Measurements from ENCODE around the gene RAPGEF4. TPM values are rescaled to one million over a fixed set of nuclear protein-coding genes. Genes with fewer than 3 reads are reported as not detected.

The RAPGEF4 gene
- total and polyA plus RNA-seq, 2 of the 13 experiments (the other 11 are each of a cell fraction or from before 2014, with no cell fraction given), result 0.78 to 0.91 TPM

GRCh38 chr2:172751564-172751963 lies 15.9 kb downstream of the RAPGEF4 start:
- Histone ChIP-seq H3K4me1 (ENCODE audit: insufficient read depth, low read length) (peaks cover 11% of the 10 kb centered on the region; the same call in 1 of the 2 replicates), H2AFZ (ENCODE audit: low read length) (no peak overlapping the region), H3K27me3 (ENCODE audit: control insufficient read depth in 1 of 2, insufficient read depth in 2 of 2, low read length in 2 of 2) (peaks cover 0 to 2% of the 10 kb centered on the region in 2 experiments; a peak in 1 of 5 replicates), H3K36me3 (replicated peaks in 1 of 2; ENCODE audit: control insufficient read depth in 1 of 2, insufficient read depth in 2 of 2, low read length in 2 of 2) (no peaks in the 10 kb centered on the region), H3K9ac (ENCODE audit: insufficient read depth, low read depth, low read length) (no peak overlapping the region), H3K4me2 (ENCODE audit: low read depth, low read length) (no peak overlapping the region), H3K27ac (ENCODE audit: extremely low read length, insufficient read depth, low read length) (no peak overlapping the region), H3K4me3 (replicated peaks in 1 of 3; ENCODE audit: insufficient read depth in 1 of 3, low read depth in 2 of 3, low read length in 3 of 3) (no peak overlapping the region), H3K9me3 (ENCODE audit: low read length) (no peaks in the 10 kb centered on the region), H3K79me2 (ENCODE audit: insufficient read depth, low read length) (no peaks in the 10 kb centered on the region), H4K20me1 (ENCODE audit: insufficient read depth, low read length) (no peaks in the 10 kb centered on the region)
- TF ChIP-seq ZBTB8A (CRISPR knock-in tag; IDR thresholded peaks at IDR 0.05; ENCODE audit: borderline replicate concordance, low read depth), result no peak
- no peak for TF ChIP-seq ZNF550 (CRISPR knock-in tag; IDR thresholded peaks at IDR 0.05; ENCODE audit: borderline replicate concordance)
- no peak for TF ChIP-seq HOXA5 (CRISPR knock-in tag; IDR thresholded peaks at IDR 0.05)
- no peak for TF ChIP-seq NFIB (CRISPR knock-in tag; IDR thresholded peaks at IDR 0.05; ENCODE audit: borderline replicate concordance)
- no peak for TF ChIP-seq ATF1 (CRISPR knock-in tag; IDR thresholded peaks at IDR 0.05)
- no peak for TF ChIP-seq ZNF264 (CRISPR knock-in tag; IDR thresholded peaks at IDR 0.05)
- TF ChIP-seq NFATC3 (CRISPR knock-in tag; IDR thresholded peaks at IDR 0.05), result no peak
- TF ChIP-seq SMAD9 (CRISPR knock-in tag; IDR thresholded peaks at IDR 0.05), result no peak
- no peak for TF ChIP-seq KDM6A (CRISPR knock-in tag; IDR thresholded peaks at IDR 0.05; ENCODE audit: low read depth)
- TF ChIP-seq MLX (CRISPR knock-in tag; IDR thresholded peaks at IDR 0.05), result no peak
- TF ChIP-seq ZNF512B (CRISPR knock-in tag; IDR thresholded peaks at IDR 0.05; ENCODE audit: borderline replicate concordance), result no peak
- no peak for TF ChIP-seq POLR2G (IDR thresholded peaks at IDR 0.05; ENCODE audit: low read depth, low read length)
- no peak for TF ChIP-seq ZNF678 (CRISPR knock-in tag; IDR thresholded peaks at IDR 0.05)
- TF ChIP-seq HNF4A (CRISPR knock-in tag; IDR thresholded peaks at IDR 0.05), result no peak
- TF ChIP-seq SNAPC2 (CRISPR knock-in tag; IDR thresholded peaks at IDR 0.05), result no peak
- TF ChIP-seq ZBED4 (CRISPR knock-in tag; IDR thresholded peaks at IDR 0.05; ENCODE audit: borderline replicate concordance), result no peak
- TF ChIP-seq ZNF207 (IDR thresholded peaks at IDR 0.05; ENCODE audit: borderline replicate concordance), result no peak
- no peak for TF ChIP-seq ZNF570 (CRISPR knock-in tag; IDR thresholded peaks at IDR 0.05; ENCODE audit: borderline replicate concordance)
- no peak for TF ChIP-seq ZNF251 (CRISPR knock-in tag; IDR thresholded peaks at IDR 0.05)
- ChIA-PET POLR2A (no interaction called here), CTCF (ENCODE audit: low intra/inter-chr PET ratio, low total read pairs) (no interaction called here)
- WGBS (ENCODE audit: low lambda C conversion rate), result 0% methylated on average over 2 of the region's 2 CpGs
- DNase-seq (ENCODE audit: low spot score), result no peak
- ATAC-seq, result no peak
- in situ Hi-C loops (cut with HindIII; ENCODE audit: extremely low pct_ligation_motif_present, low pct_unique_long_range_greater_than_20kb), result no loop called here
- FAIRE-seq, result no peak
- no TSS peak for BruUV-seq (replicated peaks)
- intact Hi-C loops (cut with micrococcal nuclease; ENCODE audit: unreplicated experiment), result no loop called here

Measured in HepG2 (cell line).